Activated CD4-positive, alpha-beta T cell treated with anti-CD3 and anti-CD28 coated beads, Interleukin-2, amount 50 U/mL, for 16 hours (primary cell): Measurements from ENCODE around the gene KIAA1328.
"Not testable (repeated sequence)": the region's sequence is repeated elsewhere in the genome, so short reads cannot be mapped to it uniquely, and the experiment has no call there.

Experiments
- DNase-seq: peaks from one replicate; pipeline ENCODE4 v3.0.0-alpha.2; 2020

Gene KIAA1328

DNA sequence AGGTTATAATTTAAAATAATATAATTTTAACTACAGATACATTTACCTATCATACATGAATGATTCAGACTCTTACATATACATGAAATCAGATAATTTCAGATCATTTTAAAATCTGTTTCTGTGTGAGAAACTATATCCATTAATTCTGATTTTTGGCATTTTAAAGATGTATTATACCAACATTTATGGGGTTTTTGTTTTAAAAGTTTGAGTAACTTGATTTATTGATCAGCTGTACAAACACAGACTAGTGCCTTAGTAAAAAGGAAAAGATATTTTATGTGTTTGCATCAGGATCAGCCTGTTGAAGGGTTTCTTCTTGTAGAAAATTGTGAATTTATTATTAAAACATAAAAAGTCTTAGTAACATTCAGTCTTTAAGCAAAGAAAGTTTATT, 59.9 kb downstream of the KIAA1328 start:
- DNase-seq = no peak

GRCh38 chr18:36889321-36889720, 60.4 kb downstream of the KIAA1328 start:
- DNase-seq = no peak

DNA sequence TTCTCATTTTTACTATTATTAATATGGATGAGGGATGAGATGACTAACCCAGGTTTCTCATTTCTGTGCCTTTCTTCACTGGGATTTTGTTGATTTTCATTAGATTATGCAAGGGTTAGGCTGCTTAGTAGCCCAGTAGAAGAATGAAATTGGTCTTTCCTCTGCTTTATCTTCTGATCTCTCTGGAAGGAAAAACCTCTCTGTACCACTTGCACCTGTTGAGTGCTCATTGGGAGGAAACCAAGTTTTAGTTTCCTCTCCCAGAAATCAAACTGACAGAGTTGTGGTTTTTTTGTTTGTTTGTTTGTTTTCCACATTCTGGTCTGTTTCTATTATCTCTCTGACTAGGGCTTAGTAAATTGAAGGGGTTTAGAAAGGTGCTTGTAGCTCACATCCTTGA, 60.8 kb downstream of the KIAA1328 start:
- DNase-seq = no peak

DNA sequence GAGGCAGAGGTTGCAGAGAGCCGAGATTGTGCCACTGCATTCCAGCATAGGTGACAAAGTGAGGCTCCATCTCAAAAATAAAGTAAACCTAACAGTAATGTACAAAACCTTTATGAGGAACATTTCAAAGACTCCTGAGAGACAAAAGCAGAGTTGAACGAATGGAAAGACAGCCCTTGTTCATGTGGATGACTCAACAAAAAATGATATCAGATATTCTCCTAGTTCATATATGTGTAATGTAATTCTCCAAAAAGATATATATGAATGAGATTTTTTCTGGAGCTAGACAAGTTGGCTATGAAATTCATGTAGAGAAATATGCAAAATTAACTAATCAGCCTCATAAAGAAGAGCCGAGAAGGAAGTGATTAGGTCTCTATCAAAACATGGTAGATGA, 61.7 kb downstream of the KIAA1328 start:
- no peak for DNase-seq

DNA sequence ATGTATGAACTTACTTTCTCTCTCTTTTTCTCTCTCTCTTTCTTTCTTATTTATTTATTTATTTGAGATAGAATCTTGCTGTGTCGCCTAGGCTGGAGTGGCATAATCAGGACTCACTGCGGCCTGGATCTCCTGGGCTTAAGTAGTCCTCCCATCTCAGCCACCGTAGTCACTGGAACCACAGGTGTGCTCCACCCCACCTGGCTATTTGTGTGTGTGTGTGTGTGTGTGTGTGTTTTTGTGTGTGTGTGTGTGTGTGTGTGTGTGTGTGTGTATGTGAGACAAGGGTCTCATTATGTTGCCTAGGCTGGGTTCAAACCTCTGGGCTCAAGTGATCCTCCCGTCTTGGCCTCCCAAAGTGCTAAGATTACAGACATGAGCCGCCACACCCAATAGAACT, 64.3 kb downstream of the KIAA1328 start:
- no peak for DNase-seq

GRCh38 chr18:36895606-36896005, 66.7 kb downstream of the KIAA1328 start:
- DNase-seq = no peak

- DNase-seq = no peak
These were observed 68.3 kb downstream of the KIAA1328 start for GRCh38 chr18:36897253-36897652.

DNA sequence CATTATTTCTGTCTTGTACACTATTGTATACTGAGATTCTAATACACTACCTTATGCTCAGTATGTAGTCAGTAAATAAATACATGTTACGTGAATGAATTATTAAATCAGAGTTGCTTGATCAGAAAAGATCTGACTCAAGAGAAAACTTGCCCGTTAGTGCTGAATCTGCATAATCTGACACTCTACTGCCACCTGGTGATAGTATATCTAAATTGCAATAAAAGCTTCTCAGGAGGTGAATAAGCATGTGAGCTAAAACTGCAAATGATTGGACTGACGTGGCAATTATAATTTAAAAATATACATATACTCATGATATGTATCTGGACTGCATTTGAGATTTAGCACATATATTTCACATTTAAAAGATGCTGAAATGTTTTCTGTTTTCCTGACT, 70.4 kb downstream of the KIAA1328 start:
- peak; percentile 58 for DNase-seq

- DNase-seq = no peak
These were observed 71.5 kb downstream of the KIAA1328 start for GRCh38 chr18:36900466-36900865.

DNA sequence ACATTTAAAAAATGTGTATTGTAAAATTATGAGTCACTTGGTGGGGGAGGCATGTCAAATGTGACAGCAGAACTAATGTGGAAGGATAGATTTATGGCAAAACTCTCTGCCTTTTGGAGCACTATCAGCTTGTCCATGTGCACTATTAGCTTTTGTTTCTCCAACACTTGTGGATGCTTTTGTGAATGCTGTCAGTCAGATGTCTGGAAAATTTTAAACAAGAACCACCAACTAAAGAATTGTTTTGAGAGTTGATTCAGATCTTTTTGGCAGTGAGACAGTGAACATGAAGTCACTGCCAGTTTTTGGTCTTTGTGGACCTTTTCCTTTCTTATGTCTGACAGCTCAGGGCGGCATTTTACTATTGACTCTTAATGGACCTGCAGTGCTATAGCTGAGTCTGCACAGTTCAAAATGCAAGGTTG, 72.4 kb downstream of the KIAA1328 start:
- no peak for DNase-seq

- no peak for DNase-seq
These were observed 74.4 kb downstream of the KIAA1328 start for GRCh38 chr18:36903215-36903928.

DNA sequence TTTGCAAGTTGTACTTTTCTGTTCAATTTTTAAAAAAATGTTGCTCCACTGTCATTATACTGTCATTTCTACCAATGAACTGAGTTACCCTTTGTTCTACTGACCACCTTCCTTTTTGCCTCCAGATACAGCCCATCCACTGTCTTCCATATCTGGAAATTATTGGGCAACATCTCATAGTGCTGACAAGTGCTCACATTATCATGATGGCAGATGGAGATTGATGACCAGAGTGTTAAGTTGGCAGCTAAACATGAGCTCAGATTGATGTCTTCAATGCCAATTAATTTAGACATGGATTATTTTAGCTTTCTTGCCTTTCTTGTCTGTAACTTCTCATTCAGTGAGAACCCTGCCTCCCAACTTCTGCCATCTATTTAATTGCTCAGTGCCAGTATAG, 76.6 kb downstream of the KIAA1328 start:
- DNase-seq = no peak

DNA sequence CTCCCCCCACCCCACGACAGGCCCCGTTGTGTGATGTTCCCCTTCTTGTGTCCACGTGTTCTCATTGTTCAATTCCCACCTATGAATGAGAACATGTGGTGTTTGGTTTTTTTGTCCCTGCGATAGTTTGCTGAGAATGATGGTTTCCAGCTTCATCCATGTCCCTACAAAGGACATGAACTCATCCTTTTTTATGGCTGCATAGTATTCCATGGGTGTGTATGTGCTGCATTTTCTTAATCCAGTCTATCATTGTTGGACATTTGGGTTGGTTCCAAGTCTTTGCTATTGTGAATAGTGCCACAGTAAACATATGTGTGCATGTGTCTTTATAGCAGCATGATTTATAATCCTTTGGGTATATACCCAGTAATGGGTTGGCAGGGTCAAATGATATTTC, 80.4 kb downstream of the KIAA1328 start:
- DNase-seq = not testable (repeated sequence)

- DNase-seq = peak; percentile 1
These were observed 84.0 kb downstream of the KIAA1328 start for GRCh38 chr18:36912887-36913286.

DNA sequence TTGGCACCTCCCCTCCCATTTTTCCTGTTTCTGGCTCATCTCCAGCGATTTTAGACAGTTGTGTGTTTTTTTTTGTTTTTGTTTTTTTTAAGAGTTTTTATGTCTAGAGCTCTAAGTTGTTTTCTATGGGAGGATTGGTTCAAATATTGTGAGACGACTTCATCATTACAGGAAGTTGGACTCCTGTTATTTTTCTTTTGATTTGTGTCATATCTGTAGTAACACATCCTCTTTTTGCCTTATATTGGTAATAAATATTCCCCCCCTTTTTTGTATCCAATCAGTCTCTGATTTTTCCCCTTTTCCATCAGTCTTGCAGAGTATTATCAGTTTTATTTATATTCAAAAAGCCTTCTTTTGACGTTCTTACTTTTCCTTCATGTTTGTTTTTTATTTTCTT, 89.0 kb downstream of the KIAA1328 start:
- DNase-seq = no peak

DNA sequence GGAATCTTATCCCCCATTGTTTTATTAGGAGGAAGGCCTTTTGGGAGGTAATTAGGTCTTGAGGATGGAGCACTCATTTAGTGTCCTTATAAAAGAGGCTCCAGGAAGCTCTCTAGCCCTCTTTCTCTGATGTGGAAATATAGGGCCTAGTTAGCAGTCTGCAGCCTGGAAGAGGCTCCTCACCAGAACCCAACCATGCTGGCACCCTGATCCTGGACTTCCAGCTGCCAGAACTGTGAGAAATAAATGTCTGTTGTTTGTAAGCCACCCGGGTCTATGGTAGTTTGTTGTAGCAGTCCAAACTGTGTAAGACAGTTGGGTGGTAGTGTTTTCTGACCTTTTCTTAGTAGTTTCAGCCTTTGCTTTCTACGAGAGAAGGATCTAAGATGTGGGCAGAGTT, 100.7 kb downstream of the KIAA1328 start:
- no peak for DNase-seq

DNA sequence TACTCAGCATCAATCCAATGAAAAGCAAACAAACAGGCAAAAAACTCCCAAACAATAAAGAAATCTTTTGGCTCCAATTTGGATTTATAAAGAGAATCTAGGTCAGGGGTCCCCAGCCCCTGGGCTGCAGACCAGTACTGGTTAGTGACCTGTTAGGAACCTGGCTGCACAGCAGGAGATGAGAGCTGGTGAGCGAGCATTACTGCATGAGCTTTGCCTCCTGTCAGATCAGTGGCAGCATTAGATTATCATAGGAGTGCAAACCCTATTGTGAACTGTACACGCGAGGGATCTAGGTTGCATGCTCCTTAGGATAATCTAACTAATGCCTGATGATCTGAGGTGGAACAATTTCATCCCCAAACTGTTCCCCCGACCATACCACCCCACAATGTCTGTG, 102.2 kb downstream of the KIAA1328 start:
- no peak for DNase-seq

- no peak for DNase-seq
These were observed 104.6 kb downstream of the KIAA1328 start for GRCh38 chr18:36933552-36933951.

- DNase-seq = no peak
These were observed 106.0 kb downstream of the KIAA1328 start for GRCh38 chr18:36934884-36935283.

DNA sequence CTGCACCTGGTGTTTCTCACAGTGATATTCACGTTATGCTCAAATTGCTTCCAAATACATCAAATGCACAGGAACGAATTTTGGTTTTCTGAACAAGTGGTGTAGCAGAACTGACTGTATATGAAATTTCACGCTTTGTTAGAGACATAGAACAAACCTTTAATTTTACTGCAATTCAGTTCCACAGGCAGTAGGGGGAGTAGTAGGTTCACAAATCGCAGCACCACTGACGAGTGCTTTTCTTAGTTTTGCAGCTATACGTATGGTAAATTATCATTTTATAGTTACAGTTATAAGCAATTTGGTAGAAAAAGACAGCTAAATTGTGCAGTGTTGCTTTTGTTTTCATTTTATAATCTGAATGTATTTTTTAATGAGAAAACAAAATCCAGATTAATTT, 113.3 kb downstream of the KIAA1328 start:
- peak; percentile 48 for DNase-seq

- DNase-seq = no peak
These were observed 119.0 kb downstream of the KIAA1328 start for GRCh38 chr18:36947820-36948348.

DNA sequence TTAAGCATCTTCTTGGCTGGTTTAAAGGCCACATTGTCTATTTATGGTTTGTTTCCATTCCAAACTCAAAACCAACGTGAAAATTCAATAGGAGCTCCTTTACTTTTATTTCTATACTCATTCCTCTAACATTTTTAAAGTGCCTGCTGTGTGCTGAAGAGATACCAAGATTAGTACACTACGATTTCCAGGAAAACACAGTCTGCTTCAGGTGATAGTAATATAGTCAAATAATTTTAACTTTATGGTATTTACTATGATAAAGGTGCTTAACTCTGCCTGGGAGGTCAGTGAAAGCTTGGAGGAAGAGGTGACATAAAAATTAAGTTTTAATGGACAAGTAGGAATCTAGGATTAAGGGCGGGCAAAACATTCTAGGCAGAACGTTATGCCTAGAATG, 121.4 kb downstream of the KIAA1328 start:
- DNase-seq = no peak

- DNase-seq = no peak
These were observed 122.0 kb downstream of the KIAA1328 start for GRCh38 chr18:36950960-36951359.

- no peak for DNase-seq
These were observed 124.1 kb downstream of the KIAA1328 start for GRCh38 chr18:36953047-36953446.

DNA sequence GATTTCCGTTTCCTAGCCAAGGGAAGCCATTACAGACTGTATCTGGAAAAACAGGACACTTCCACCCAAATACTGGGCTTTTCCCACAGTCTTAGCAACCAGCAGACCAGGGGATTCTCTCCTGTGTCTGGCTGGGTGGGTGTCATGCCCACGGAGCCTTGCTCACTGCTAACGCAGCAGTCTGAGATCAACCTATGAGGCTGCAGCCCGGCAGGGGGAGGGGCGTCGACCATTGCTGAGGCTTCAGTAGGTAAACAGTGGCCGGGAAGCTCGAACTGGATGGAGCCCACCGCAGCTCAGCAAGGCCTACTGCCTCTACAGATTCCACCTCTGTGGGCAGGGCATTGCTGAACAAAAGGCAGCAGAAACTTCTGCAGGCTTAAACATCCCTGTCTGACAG, 131.1 kb downstream of the KIAA1328 start:
- DNase-seq = no peak
